Endothelial cell of umbilical vein (primary cell): ENCODE results near the gene NIPA2. TPM values are rescaled to one million over a fixed set of nuclear protein-coding genes. Genes with fewer than 3 reads are reported as not detected.

Source experiments
- BruUV-seq: library from RNA; stranded (reverse); fragments of 400-500 nt; replicated peaks from 2 replicates; lab custom pipeline; 2021; lab: Mats Ljungman, UMichigan
- CTCF ChIA-PET: fragments of 300-600, 350-600 bp; sonication (Branson Sonifier 250); formaldehyde crosslinking; loops from one replicate; lab custom pipeline; 2021; ENCODE audit warnings: antibody characterized with exemption, inconsistent platforms; lab: Charles Lee
- POLR2A ChIA-PET: fragments of 300-600, 350-600 bp; sonication (Branson Sonifier 250); formaldehyde crosslinking; loops from one replicate; lab custom pipeline; 2021; ENCODE audit warnings: antibody characterized with exemption, inconsistent platforms; lab: Charles Lee
- DNase-seq: peaks from one replicate; pipeline ENCODE4 v3.0.0-alpha.2; 2011; ENCODE audit warnings: low read depth, low spot score
- FAIRE-seq: peaks from 2 replicates; lab custom pipeline; 2011; peaks lifted over from hg19 to GRCh38; lab: Jason Lieb, UNC
- H2AFZ ChIP-seq: 2 replicates; pipeline ENCODE4 v1.6.0; 2012; ENCODE audit warnings: low read depth, low read length, control low read depth, inconsistent platforms
- H3K27ac ChIP-seq: 2 replicates; pipeline ENCODE4 v1.5.1; 2011; ENCODE audit warnings: low read depth, mild to moderate bottlenecking, control low read depth, low read length, moderate library complexity; ENCODE audit not compliant: insufficient read depth
- H3K27me3 ChIP-seq, 2 experiments: 2 replicates each; pipeline versions ENCODE4 v1.6.0 to v1.6.1; 2011; ENCODE audit warnings: low read length in 2 of 2, mixed read lengths in 1 of 2; ENCODE audit not compliant: control insufficient read depth in 2 of 2, insufficient read depth in 2 of 2
- H3K36me3 ChIP-seq, 2 experiments: 2 replicates in 1 of 2; 3 replicates in 1 of 2; pipeline ENCODE4 v1.5.1; 2011; ENCODE audit warnings: low read length in 2 of 2, mild to moderate bottlenecking in 1 of 2, moderate library complexity in 1 of 2; ENCODE audit not compliant: control insufficient read depth in 2 of 2, insufficient read depth in 2 of 2; ENCODE audit errors: extremely low read depth in 1 of 2
- H3K4me1 ChIP-seq: 3 replicates; pipeline ENCODE4 v1.5.1; 2011; ENCODE audit warnings: mild to moderate bottlenecking, low read length; ENCODE audit not compliant: control insufficient read depth, insufficient read depth; ENCODE audit errors: extremely low read depth
- H3K4me2 ChIP-seq: 2 replicates; pipeline ENCODE4 v1.6.1; 2011; ENCODE audit warnings: low read length, control low read depth, mixed read lengths; ENCODE audit not compliant: insufficient read depth
- H3K4me3 ChIP-seq, 3 experiments: fragments of 200-600 bp in 1 of 3; sonication (generic), shearing (Covaris generic) in 1 of 3; replicated peaks in 1 of 3; 2 replicates each; pipeline ENCODE4 v1.5.1; 2011 to 2016; ENCODE audit warnings: control low read depth in 3 of 3, low read length in 3 of 3, mild to moderate bottlenecking in 2 of 3, inconsistent platforms in 1 of 3, low read depth in 1 of 3, moderate library complexity in 1 of 3; ENCODE audit not compliant: insufficient read depth in 1 of 3
- H3K79me2 ChIP-seq: 2 replicates; pipeline ENCODE4 v1.6.0; 2012; ENCODE audit warnings: low read length, inconsistent platforms; ENCODE audit not compliant: control insufficient read depth, insufficient read depth
- H3K9ac ChIP-seq: replicated peaks from 2 replicates; pipeline ENCODE3; 2011; ENCODE audit warnings: low read length, control low read depth; ENCODE audit not compliant: insufficient read depth; ENCODE audit errors: extremely low read depth
- H3K9me1 ChIP-seq: replicated peaks from 3 replicates; pipeline ENCODE4 v1.6.0; 2011; ENCODE audit warnings: mild to moderate bottlenecking, low read length; ENCODE audit not compliant: control insufficient read depth, insufficient read depth; ENCODE audit errors: extremely low read depth
- H3K9me3 ChIP-seq: replicated peaks from 2 replicates; pipeline ENCODE4 v1.5.1; 2012; ENCODE audit warnings: low read length, inconsistent platforms; ENCODE audit not compliant: control insufficient read depth, insufficient read depth
- H4K20me1 ChIP-seq: replicated peaks from 2 replicates; pipeline ENCODE3; 2011; ENCODE audit warnings: mild to moderate bottlenecking, low read length; ENCODE audit not compliant: control insufficient read depth, insufficient read depth; ENCODE audit errors: extremely low read depth
- CTCF ChIP-seq, 2 donors: IDR thresholded peaks; 1 replicate in 1 of 2; 2 replicates in 1 of 2; pipeline ENCODE4 v1.5.1; 2011; ENCODE audit warnings: low read length in 2 of 2, mild to moderate bottlenecking in 2 of 2, moderate library complexity in 2 of 2, control low read depth in 1 of 2, inconsistent platforms in 1 of 2, low read depth in 1 of 2; ENCODE audit not compliant: insufficient read depth in 1 of 2; ENCODE audit errors: extremely low read depth in 1 of 2
- EZH2 ChIP-seq: IDR thresholded peaks from 2 replicates; pipeline ENCODE4 v1.6.1; 2012; ENCODE audit warnings: borderline replicate concordance, low read depth, mild to moderate bottlenecking, moderate library complexity, low read length, inconsistent platforms; ENCODE audit not compliant: severe bottlenecking
- GATA2 ChIP-seq: IDR thresholded peaks from 2 replicates; pipeline ENCODE4 v1.7.0; 2011; ENCODE audit warnings: low read depth, mild to moderate bottlenecking, moderate library complexity, mixed read lengths, low read length; ENCODE audit not compliant: insufficient read length, insufficient read depth
- JUN ChIP-seq: IDR thresholded peaks from 2 replicates; pipeline ENCODE4 v1.6.1; 2011; ENCODE audit warnings: borderline replicate concordance, low read depth; ENCODE audit not compliant: insufficient read length, insufficient read depth
- MAX ChIP-seq: IDR thresholded peaks from 2 replicates; pipeline ENCODE4 v1.6.1; 2011; ENCODE audit not compliant: insufficient read depth, insufficient read length
- MYC ChIP-seq: IDR thresholded peaks from one replicate; pipeline ENCODE4 v1.6.1; 2011; ENCODE audit warnings: mild to moderate bottlenecking, low read depth, low read length
- POLR2A ChIP-seq: IDR thresholded peaks from 2 replicates; pipeline ENCODE4 v1.6.1; 2012; ENCODE audit warnings: low read depth, mild to moderate bottlenecking, control low read depth, low read length
- POLR2AphosphoS5 ChIP-seq: IDR thresholded peaks from 2 replicates; pipeline ENCODE4 v1.6.1; 2012; ENCODE audit warnings: low read depth, mild to moderate bottlenecking, control low read depth, low read length, moderate library complexity; ENCODE audit not compliant: insufficient read depth
- dilution Hi-C: fragments of 300-500 bp; cut with MboI; formaldehyde crosslinking; loops from one replicate; pipeline ENCODE4 v1.15.0; 2019; ENCODE audit warnings: low sequenced_read_pairs; ENCODE audit not compliant: extremely low pct_ligation_motif_present
- intact Hi-C: fragments of 100-400 bp; cut with micrococcal nuclease; formaldehyde crosslinking; loops from one replicate; pipeline ENCODE4 v1.10.0; 2022
- polyA plus RNA-seq, 4 experiments: library from polyadenylated mRNA; depleted of rRNA in 3 of 4; stranded (reverse) in 3 of 4; unstranded in 1 of 4; fragments of >200 nt; gene quantifications; 2 replicates each; pipeline versions ENCODE4 v1.2.1 to v1.2.3, GENCODE V29; 2011 to 2012; ENCODE audit warnings: missing spikeins in 1 of 4
- total RNA-seq: library from RNA; stranded (reverse); gene quantifications from 2 replicates; pipeline ENCODE4 v1.2.3, GENCODE V29; 2021

NIPA2 gene
- total and polyA plus RNA-seq, 2 donors (not counting 3 experiments of a cell fraction or from before 2014, with no cell fraction given) = 55.2 to 75.7 TPM

DNA sequence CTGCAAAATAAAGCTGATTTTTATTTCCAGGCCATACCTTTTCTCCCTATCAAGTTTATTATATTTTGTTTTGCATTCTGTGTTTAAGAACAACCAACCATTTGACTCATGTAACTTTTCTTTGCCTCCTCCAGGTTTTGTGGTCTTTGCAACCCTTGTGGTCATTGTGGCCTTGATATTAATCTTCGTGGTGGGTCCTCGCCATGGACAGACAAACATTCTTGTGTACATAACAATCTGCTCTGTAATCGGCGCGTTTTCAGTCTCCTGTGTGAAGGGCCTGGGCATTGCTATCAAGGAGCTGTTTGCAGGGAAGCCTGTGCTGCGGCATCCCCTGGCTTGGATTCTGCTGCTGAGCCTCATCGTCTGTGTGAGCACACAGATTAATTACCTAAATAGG is 27.6 kb downstream of the NIPA2 start:
- POLR2A ChIA-PET = no interaction called here
- H3K9me3 ChIP-seq = no peaks in the 10 kb centered on the region
- H3K27me3 ChIP-seq = no peaks in the 10 kb centered on the region
- H3K4me1 ChIP-seq = no peaks in the 10 kb centered on the region
- no peak for FAIRE-seq
- no peaks in the 10 kb centered on the region for H3K9me1 ChIP-seq
- no TSS peak for BruUV-seq
- no peak overlapping the region for H3K9ac ChIP-seq
- H3K36me3 ChIP-seq = peaks cover 21 to 32% of the 10 kb centered on the region in 2 experiments
- TF ChIP-seq EZH2 (no peak), POLR2A (no peak), MAX (no peak), MYC (no peak), POLR2AphosphoS5 (no peak)
- DNase-seq = no peak
- no peak overlapping the region for H3K4me2 ChIP-seq
- H3K79me2 ChIP-seq = peaks cover 20% of the 10 kb centered on the region
- no peaks in the 10 kb centered on the region for H4K20me1 ChIP-seq
- CTCF ChIA-PET = interaction anchor here (0.6 kb wide), 1 partner anchor 9 kb away, joined by 3 read pairs; no protein-coding TSS in a partner anchor
- H3K4me3 ChIP-seq = no peak overlapping the region
- intact Hi-C loops (no loop called here), dilution Hi-C loops (no loop called here)
- H2AFZ ChIP-seq = no peak overlapping the region
- H3K27ac ChIP-seq = no peak overlapping the region

- no peaks in the 10 kb centered on the region for H3K27me3 ChIP-seq
- no peaks in the 10 kb centered on the region for H3K9me3 ChIP-seq
- H3K4me3 ChIP-seq = no peak overlapping the region
- no peak overlapping the region for H3K4me2 ChIP-seq
- peaks cover 16% of the 10 kb centered on the region for H3K79me2 ChIP-seq
- BruUV-seq = no TSS peak
- H3K4me1 ChIP-seq = no peaks in the 10 kb centered on the region
- H3K9ac ChIP-seq = no peak overlapping the region
- POLR2A ChIA-PET = no interaction called here
- H4K20me1 ChIP-seq = no peaks in the 10 kb centered on the region
- dilution Hi-C loops = no loop called here
- no peak for TF ChIP-seq JUN
- TF ChIP-seq EZH2 = no peak
- no peak for TF ChIP-seq MAX
- no peak for TF ChIP-seq GATA2
- no peak for TF ChIP-seq CTCF (IDR thresholded peaks at IDR 0.05; ENCODE audit: extremely low read depth in 1 of 2, insufficient read depth in 1 of 2, low read depth in 1 of 2, low read length in 2 of 2)
- TF ChIP-seq MYC = no peak
- TF ChIP-seq POLR2AphosphoS5 = no peak
- no peak for TF ChIP-seq POLR2A
- H3K27ac ChIP-seq = no peak overlapping the region
- no peak for DNase-seq
- peaks cover 26 to 34% of the 10 kb centered on the region in 2 experiments for H3K36me3 ChIP-seq
- no peak for FAIRE-seq
- H3K9me1 ChIP-seq = no peaks in the 10 kb centered on the region
- H2AFZ ChIP-seq = no peak overlapping the region
- CTCF ChIA-PET = interaction anchor here (0.8 kb wide), 1 partner anchor 28 kb away, joined by 3 read pairs; no protein-coding TSS in a partner anchor
- intact Hi-C loops = no loop called here
These were observed 29.4 kb downstream of the NIPA2 start for GRCh38 chr15:22867886-22868285.
